ENCODE measurements around the gene FYCO1.

DNA sequence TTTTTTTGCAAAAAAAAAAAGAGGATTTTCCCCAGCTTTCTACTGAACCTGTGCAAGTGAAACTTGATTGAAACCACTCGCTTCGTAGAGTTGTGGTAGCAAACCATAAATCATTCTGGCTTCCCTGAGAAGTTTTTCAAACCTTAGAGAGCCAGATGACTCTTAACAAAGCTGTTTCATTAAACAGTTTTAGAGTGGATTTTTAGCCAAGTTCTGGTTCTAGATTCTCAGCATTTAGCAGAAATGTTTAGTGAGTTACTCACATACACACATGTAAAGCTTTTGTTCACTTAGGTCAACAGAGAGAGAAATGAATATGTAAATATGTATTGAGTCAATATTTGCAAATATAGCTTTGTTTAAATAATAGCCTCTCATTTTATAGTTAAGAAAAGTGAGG, 127.4 kb downstream of the FYCO1 start:
- TF ChIP-seq, protein P1, sequence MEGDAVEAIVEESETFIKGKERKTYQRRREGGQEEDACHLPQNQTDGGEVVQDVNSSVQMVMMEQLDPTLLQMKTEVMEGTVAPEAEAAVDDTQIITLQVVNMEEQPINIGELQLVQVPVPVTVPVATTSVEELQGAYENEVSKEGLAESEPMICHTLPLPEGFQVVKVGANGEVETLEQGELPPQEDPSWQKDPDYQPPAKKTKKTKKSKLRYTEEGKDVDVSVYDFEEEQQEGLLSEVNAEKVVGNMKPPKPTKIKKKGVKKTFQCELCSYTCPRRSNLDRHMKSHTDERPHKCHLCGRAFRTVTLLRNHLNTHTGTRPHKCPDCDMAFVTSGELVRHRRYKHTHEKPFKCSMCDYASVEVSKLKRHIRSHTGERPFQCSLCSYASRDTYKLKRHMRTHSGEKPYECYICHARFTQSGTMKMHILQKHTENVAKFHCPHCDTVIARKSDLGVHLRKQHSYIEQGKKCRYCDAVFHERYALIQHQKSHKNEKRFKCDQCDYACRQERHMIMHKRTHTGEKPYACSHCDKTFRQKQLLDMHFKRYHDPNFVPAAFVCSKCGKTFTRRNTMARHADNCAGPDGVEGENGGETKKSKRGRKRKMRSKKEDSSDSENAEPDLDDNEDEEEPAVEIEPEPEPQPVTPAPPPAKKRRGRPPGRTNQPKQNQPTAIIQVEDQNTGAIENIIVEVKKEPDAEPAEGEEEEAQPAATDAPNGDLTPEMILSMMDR (conservative IDR thresholded peaks at IDR 0.05): no peak
- no peak for TF ChIP-seq EZH2 (IDR thresholded peaks at IDR 0.05; ENCODE audit: low read depth)
